Uterus (tissue), 2 donors: ENCODE data around the gene CLK3.

Experiments
- POLR2A ChIP-seq, 2 donors: fragments of 450-650 bp; IDR thresholded peaks; one replicate each; pipeline ENCODE4 v1.6.1; 2016; ENCODE audit warnings: antibody characterized with exemption in 2 of 2, mild to moderate bottlenecking in 1 of 2, moderate library complexity in 1 of 2
- TF ChIP-seq, protein P1 (sequence below), 4 experiments: fragments of 200-600 bp in 2 of 4; fragments of 450-650 bp in 2 of 4; sonication (generic) in 2 of 4; IDR thresholded peaks; one replicate each; pipeline ENCODE4 v1.5.1; 2016 to 2019; ENCODE audit warnings: antibody characterized with exemption in 4 of 4, mild to moderate bottlenecking in 2 of 4, moderate library complexity in 1 of 4

DNA sequence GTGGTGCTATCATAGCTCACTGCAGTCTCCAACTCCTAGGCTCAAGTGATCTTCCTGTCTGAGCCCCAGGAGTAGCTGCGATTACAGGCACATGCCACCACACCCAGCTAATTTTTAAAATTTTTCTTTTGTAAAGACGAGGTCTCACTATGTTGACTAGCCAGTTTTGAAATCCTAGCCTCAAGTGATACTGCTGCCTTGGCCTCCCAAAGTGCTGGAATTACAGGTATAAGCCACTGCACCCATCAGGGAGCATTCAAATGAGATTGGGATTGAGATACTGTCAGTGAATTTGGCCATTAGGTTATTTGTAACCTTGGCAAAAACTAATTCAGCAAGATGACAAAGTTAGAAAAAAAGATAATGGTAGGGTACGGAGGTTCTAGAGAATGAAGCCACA lies 58.5 kb downstream of the CLK3 start:
- TF ChIP-seq, protein P1, sequence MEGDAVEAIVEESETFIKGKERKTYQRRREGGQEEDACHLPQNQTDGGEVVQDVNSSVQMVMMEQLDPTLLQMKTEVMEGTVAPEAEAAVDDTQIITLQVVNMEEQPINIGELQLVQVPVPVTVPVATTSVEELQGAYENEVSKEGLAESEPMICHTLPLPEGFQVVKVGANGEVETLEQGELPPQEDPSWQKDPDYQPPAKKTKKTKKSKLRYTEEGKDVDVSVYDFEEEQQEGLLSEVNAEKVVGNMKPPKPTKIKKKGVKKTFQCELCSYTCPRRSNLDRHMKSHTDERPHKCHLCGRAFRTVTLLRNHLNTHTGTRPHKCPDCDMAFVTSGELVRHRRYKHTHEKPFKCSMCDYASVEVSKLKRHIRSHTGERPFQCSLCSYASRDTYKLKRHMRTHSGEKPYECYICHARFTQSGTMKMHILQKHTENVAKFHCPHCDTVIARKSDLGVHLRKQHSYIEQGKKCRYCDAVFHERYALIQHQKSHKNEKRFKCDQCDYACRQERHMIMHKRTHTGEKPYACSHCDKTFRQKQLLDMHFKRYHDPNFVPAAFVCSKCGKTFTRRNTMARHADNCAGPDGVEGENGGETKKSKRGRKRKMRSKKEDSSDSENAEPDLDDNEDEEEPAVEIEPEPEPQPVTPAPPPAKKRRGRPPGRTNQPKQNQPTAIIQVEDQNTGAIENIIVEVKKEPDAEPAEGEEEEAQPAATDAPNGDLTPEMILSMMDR (IDR thresholded peaks at IDR 0.05): no peak
- no peak for TF ChIP-seq POLR2A (IDR thresholded peaks at IDR 0.05)
